NCI-H446 (cell line): ENCODE results near the gene CCDC61.

Experiments
- DNase-seq, 2 experiments: peaks; one replicate each; lab custom pipeline; 2025; lab: John Stamatoyannopoulos, UW

The CCDC61 gene, protein sequence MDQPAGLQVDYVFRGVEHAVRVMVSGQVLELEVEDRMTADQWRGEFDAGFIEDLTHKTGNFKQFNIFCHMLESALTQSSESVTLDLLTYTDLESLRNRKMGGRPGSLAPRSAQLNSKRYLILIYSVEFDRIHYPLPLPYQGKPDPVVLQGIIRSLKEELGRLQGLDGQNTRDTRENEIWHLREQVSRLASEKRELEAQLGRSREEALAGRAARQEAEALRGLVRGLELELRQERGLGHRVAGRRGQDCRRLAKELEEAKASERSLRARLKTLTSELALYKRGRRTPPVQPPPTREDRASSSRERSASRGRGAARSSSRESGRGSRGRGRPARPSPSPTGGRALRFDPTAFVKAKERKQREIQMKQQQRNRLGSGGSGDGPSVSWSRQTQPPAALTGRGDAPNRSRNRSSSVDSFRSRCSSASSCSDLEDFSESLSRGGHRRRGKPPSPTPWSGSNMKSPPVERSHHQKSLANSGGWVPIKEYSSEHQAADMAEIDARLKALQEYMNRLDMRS

DNA sequence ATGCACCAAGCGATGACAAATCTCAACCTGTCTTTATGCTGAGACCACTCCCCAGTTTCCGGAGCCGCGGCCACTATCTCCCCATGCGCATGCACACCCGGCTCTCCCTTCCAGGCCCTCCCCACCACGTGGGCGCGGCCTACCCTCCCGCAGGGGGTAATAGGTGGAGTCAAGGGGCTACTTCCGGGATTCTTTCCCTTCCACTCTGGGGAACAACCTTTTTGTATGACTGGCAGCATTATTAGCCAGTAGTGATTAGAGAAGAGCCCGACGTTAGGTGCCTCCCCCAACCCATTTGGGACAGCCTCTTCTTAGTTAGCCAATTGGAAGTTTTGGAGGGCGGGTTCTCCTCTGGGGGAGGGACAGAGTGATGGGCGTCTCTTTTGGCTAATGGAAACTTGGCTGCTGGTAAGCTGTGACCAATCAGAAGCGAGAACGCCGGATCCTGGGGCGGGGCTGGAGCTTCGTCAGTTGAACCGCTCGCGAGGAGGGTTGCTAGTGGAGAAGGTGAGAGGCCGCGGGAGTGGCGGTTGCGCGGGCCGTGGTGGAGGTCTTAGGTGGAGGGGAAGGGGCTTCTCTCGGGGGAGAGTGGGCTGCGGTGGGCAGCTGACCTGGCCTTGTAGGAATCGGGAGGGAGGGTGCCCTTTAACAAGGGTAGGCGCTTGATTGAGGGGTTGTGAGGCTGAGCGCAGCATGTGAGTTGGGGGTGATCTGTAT, at the start of gene CCDC61:
Gene CCDC61 (plus strand): TSS at position 470 of the 717 bp plus-strand sequence. CDS start 7,552 bp downstream, outside the sequence.
- peak; percentile 99 to 100 for DNase-seq

DNA sequence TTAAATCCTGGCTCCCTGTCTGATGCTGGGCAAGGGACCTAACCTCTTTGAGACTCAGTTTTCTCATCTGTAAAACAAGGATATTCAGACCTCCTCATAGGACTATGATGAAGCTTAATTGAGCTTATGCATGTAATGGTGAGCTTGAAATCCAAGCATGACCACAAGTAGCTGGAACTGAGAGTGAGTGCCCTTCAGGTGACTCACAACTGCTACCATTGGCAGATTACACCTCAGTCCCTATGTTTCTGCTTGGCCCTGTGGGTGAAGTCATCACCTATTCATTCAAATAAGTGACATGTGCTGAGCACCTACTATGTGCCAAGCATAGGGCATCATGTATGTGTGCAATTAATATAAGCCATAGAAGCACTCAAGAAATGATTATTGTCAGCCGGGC, 47.3 kb upstream of the CCDC61 start:
- no peak for DNase-seq

DNA sequence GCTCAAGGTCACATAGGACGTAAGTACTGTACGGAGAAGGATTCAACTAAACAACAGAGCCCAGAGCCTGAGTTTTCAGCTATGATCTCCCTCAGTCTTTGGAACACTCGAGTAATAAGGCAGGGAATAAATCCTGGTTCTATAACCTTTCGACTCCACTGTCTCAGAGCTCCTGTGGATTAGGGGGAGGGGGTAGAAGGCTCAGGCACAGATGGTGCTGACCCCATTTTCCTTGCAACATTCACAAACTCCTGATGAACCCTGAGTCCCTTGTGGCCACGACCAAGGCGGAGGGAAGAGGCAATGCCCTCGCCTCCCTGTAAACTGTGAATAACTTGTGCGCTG, 43.0 kb upstream of the CCDC61 start:
- DNase-seq = no peak

DNA sequence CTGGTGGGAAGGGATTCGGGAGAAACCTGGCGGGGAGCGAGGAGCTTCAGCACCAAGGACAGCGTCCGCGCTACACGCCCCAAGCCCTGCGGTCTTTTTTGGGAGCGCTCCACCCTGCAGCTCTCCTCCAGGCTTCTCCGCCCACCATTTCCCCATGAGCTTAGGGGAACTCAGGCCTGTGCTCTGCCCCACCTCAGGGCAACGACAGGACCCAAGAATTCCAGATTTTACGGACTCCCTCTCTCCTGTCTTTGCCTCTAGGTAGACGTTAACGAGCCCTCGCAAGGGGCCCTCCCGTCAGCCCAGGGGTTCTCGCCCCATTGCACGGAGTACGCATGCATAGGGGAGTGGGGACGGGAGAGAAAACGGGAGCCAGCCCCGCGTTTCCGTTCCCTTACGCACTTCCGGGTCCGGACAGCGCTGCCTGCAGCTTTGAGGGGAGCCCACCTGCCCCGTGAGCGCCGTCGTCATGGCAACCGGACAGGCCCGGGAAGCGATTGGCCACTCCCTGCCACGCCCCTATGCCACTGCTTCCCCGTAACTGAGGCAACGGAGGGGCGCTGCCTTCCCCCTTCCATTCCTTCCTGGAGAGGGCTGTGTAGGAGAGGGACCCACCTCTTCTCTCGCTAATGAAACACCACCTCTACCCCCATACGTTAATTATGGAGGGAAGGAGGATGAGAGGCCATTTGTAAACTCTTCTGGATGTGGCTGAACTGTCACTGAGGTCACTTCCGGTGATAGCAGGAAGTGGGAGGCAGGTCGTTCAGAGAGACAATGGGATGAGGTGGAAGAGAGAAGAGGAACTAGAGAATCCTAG, 42.4 kb upstream of the CCDC61 start:
- DNase-seq = no peak

DNA sequence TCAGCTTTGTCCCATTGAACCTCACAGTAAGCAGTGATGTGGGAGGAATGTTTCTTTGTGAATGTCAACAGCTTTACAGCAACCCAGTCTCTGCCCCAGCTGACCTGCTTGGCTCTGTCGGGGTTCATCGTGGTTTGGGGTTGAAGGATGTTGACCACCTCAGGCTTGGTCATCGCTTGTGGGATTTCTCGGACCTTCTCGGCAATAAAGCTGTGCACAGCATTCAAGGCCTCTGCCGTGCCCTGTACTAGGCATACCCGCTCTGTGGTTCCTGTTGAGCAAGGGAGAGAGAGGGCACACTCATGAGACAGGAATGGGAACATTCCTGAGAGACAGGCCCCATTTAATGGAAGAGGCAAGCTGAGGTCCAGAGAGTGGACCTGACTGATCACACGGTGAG, 41.6 kb upstream of the CCDC61 start:
- DNase-seq = no peak

DNA sequence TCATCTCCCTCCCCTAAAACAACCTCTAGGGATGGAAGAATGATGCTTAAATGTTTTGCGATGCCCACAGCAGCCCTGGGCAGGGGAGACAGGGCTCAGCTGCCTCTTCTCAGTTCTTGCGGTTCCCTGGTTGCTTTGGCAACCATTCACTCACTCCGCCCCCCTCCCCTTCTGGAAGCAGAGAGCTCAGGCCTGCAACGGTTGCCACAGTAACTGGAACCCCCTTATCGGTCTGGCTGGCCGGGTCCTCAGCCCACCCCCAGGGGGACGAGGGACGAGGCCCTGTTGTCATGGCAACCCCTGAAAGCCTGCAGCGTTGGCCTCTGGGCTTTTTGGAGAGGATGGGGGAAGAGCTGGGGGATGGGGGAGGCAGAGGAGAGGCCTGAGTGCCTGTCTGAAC, 41.1 kb upstream of the CCDC61 start:
- DNase-seq = no peak

DNA sequence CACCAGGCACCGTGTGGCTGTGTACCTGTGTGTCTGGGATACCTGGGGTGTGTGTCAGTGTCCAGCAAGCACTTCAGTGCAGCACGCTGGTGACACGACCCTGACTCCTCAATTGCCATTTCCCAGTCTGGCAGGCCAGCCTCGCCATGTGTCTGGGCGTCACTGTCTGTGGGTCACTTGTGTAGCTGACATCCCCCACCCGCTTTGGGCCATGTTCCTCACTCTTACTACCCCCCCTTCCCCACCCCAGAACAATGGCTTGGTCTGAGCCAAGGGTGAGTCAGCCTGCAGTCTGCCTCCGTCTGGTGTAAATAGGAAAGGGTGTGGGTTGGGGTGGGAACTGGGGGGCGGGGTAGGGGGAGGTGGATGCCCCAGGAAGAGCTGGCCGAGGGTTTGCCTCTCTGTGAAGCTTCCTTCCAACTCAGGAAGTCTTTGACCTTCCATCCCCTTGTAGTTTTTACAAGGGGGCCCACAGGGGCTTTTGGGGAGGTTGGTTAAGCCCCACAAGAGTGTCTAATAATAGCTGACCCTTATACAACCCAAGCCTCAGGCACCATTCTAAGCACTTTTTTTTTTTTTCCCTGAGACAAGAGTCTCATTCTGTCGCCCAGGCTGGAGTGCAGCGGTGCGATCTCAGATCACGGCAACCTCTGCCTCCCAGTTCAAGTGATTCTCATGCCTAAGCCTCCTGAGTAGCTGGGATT, 39.2 kb upstream of the CCDC61 start:
- no peak for DNase-seq

DNA sequence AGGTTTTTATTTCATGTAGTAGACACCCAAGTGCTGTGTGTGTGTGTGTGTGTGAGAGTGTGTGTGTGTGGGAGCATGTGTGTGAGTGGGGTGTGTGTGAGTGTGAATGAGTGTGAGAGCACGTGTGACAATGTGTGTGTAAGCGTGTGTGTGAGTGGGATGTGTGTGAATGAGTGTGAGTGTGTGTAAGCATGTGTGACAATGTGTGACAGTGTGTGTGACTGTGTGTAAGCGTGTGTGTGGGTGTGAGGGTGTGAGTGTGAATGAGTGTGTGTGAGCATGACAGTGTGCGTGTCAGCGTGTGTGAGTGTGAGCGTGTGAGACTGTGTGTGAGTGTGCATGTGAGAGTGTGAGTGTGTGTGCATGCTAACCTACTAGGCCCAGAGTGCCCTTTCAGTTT, 36.9 kb upstream of the CCDC61 start:
- no peak for DNase-seq

DNA sequence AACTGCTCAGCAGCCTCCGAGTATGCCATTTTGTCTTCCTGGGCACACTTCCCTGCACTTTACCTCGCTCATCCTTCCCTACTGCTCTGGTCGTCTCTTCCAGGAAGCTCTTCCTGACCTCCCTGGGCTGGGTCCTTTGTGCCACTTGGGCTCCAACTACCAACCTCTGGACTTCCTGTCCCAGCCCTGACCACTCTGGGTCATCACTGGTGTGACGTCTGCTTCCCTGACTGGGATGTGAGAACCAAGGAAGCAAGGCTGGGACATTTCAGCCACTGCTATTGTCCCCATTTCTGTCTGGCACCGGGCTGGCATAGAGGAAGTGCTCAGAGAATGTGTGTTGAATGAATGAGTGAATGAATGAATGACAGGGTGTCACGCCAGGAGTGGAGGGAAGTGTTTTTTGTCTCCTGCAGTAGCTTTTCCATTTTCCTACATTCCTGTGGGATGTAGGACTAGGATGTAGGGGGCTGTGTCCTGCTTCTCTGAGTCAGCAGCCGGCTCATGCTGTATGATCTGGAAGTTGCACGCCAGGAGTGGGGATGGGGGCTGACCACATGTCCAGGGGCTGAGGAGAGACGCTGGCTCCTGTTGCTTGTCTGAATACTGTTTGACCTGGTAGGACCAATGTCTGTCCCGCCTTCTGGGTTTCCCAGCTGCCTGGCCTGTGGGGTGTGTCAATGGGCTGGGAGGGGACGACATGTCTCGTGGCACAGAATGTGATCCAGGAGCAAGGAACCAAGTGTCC, 36.3 kb upstream of the CCDC61 start:
- DNase-seq = no peak

DNA sequence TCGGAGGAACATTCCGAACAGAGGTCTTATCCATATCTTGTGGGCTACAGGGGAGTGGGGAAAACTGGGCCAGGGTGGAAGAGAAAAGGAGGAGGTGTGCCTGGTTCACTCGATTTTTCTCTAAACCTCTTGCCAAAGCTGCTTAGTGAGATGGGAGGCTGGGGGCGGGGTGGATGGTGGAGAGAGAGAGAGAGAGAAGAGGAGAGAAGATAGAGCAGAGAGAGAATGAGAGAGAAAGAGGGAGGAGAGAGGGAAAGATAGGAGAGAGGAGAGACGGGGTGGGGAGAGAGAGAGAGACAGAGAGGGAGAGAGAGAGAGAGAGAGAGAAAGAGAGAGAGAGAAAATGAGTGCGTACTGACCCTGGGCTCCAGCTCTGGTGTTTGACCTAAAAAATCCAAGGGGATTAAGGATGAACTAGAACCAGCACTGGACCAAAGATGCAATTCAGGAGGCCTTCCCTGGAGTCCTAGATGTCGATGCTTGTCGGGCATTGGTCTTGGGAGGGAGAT, 35.7 kb upstream of the CCDC61 start:
- no peak for DNase-seq

DNA sequence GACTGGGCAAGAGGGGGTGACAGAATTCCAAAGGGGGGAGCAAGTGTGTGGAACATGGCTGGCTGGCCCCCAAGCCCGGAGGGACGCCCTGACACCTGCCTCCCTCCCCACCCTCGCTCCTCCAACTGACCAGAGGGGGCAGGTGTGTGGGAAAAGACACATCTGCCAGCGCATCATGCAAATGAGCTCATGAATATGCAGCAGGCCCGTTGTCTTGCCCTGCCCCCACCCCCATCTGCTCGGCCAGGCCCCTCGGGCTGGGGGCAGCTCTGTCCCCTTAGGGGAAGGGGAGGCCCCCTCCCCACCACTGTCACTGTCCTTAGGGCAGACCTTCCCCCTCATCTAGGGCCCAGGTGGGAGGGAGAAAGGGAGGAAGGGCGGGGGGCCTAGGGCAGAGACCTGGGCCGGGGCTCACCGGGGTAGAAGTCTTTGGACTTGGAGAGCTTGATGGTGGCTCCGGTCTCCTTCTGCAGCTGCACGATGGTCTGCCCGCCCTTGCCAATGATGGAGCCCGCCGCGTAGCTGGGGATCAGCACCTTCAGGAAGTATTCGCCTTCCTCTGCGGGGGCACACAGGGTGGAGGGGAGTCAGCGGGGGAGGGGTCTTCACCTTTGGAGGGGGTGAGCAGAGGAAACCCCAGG, 34.6 kb upstream of the CCDC61 start:
- no peak for DNase-seq

DNA sequence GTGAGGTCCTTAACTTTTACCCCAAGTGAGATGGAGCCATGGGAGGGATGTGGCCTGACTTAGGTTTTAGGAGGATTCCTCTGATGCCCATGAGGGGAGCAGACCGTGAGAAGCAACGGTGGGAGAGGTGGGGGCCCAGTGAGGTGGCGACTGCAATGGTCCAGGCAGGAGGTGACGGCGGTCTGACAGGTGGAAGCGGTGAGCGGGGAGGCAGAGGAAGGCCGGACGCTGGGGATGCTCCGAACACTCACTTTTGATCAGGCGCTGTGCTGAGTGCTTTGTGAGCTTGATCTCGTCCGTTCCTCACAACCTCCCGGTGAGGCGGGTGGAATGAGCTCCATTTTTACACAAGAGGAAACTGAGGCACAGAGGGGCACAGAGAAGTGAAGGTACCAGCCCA, 33.2 kb upstream of the CCDC61 start:
- no peak for DNase-seq

DNA sequence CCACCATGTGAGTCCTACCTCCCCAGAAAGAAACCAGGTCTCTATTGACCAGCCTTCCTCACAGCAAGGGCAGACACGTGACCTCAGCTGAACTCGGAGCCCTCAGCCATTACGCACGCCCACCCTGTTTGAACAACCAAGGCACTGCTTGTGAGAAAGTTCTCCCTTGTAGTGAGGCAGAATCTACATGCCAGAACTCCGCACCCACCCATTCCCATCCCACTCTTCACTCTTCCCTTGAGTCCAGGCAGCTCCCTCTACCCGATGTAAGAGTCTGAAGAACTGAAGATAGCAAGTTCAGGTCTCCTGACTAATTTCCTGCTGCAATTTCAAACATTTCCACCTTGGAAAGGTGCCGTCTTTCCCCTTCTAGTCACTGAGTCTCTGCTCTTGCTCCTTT, 28.0 kb upstream of the CCDC61 start:
- DNase-seq = no peak

DNA sequence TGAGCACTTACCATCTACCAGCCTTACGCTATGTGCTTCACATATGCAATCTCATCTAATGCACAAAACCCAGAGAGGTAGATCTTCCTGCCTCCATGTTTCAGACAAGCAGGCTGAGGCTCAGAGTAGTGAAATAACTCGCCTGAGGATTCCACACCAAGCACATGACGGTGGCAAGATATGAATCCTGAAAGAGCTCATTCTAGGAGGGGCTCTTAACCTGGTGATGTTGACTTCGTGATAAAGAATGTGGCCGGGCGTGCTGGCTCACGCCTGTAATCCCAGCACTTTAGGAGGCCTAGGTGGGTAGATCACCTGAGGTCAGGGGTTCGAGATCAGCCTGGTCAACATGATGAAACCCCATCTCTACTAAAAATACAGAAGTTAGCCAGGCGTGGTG, 26.6 kb upstream of the CCDC61 start:
- no peak for DNase-seq

DNA sequence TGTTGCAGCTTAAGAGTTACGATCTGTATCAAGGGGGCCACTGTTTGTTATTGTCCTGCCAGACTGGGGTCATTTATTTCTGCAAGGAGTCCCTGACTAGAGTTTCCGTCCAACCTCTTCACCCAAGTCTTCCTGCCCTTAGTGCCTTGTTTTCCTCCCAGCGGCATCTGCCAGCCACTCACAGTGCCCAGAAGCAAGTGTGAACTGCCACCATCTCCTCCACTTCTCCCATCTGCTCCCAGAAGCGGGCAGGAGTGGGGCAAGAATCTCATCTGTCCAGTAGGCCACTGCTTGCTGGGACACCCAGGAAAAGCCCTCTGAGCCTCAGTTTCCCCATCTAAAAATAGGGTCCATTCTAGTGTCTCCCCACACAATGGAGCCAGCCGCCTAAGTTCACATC, 25.6 kb upstream of the CCDC61 start:
- DNase-seq = no peak

DNA sequence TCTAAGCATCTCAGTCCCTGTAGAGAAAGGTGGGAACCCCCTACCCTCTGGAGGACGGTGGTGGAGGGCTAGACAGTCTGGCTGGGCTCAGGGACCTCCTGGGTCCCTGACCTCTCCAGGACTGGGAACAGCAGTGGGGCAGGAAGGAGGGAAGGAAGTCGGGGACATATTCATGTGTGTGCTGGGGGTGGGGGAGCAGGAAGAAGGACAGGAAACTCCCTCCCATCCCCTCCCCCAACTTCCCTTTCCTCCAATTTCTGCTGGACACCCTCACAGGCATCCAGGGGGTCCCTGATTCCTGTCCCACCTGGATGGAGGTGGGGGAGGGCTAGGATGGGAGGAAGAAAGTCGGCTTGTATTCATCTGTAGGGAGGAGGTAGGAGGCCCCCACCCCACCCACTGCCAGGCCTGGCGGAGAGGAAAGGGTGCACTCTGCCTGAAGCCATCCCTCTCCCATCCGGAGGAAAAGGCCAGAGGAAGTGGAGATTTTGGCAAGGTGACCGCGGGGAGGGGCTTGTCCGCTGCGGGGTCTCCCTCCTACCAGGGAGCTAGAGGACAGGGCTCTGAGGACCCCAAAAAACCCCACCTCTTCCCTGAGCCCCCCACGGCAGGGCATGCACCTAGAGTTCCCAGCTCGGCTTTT, 23.9 kb upstream of the CCDC61 start:
- no peak for DNase-seq

DNA sequence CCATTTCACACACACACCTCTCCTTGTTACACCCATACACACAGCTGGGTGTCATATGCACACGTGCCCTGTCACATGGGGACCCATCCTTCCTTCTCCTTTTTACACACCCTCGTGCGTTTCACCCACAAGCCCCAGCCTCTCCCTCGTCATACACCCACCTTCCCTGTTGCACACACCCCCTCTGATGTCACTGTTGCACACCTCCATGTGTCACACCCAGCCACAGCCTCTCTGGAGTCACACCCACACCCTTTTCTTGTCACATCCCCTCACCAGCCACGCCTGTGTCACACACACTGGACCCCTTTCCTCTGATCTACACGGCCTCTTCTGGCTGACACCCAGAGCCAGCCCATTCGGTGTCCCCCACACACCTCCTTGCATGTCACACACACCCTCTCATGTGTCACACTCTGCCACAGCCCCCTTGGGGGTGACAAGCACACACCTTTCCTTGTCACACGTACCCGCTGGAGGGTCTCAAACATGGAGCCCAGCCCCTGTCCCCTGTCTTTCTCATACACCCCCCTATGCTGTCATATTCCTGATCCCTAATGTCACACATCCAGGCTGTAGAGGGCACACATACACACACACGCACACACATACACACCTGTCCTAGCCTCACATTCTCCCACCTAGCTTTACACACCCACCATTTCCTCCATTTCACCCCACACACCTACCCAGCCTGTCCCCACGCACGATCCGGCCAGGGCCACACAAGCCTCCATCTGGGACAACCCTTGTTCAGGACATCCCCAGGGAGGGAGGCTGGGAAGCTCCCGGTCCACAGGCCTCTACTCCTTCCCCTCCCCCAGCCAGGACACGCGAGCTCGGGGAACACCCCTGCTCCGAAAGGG, 23.0 kb upstream of the CCDC61 start:
- peak in 1 of 2 experiments; percentile 26 for DNase-seq

DNA sequence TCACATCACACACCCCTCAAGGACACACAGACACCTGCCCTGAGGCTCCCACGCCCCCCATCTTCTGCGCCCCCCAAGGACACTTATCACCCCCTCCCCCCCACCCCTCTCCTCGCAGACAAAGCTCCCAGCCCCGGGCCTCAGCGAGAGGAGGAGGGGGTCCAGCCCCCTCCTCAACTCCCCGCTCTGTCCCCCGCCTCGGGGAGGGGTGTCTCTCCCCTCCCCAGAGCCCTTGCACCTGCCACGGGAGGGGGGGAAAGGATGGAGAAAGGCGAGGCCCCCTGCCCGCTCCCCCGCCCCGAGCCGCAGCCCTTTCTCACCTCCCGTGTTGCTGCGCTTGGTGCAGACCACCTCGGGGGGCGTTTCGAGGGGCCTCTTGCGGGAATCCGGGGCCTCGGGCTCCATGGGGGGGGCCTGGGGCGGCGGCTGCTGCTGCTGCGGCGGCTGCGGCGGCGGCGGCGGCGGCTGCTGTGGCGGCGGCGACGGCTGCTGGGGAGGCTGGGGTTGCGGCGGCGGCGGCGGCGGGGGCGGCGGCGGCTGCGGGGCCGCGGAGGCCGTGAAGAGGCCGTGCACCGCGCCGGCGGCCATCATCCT, 22.2 kb upstream of the CCDC61 start:
- no peak for DNase-seq
